GM18499 (cell line): ENCODE data around the gene PAK1IP1.
A peak's percentile ranks its signal among the peaks of the same experiment; 100 is the strongest.
"Not testable (repeated sequence)": the region's sequence is repeated elsewhere in the genome, so short reads cannot be mapped to it uniquely, and the experiment has no call there.

Experiments used
- ATAC-seq: cut with Tn5 transposase; IDR thresholded peaks from one replicate; pipeline ENCODE4 v1.9.1; 2021; ENCODE audit warnings: moderate number of reproducible peaks; ENCODE audit not compliant: insufficient read depth, unreplicated experiment

Gene PAK1IP1

GRCh38 chr6:10690651-10691445 lies 3.9 kb upstream of the PAK1IP1 start:
- no peak for ATAC-seq

GRCh38 chr6:10692965-10693538 lies 1.7 kb upstream of the PAK1IP1 start:
- no peak for ATAC-seq

- ATAC-seq, result no peak
These were observed 400 bp downstream of the PAK1IP1 start for GRCh38 chr6:10695086-10695657.

- ATAC-seq, result no peak
These were observed 1.9 kb downstream of the PAK1IP1 start for GRCh38 chr6:10696655-10697054.

GRCh38 chr6:10713962-10714361 lies 19.2 kb downstream of the PAK1IP1 start:
- no peak for ATAC-seq

GRCh38 chr6:10719296-10719963 lies 24.7 kb downstream of the PAK1IP1 start:
- no peak for ATAC-seq

- no peak for ATAC-seq
These were observed 25.1 kb downstream of the PAK1IP1 start for GRCh38 chr6:10719964-10720264.

- no peak for ATAC-seq
These were observed 25.6 kb downstream of the PAK1IP1 start for GRCh38 chr6:10720265-10720959.

GRCh38 chr6:10720960-10721849 lies 26.4 kb downstream of the PAK1IP1 start:
- ATAC-seq, result not testable (repeated sequence)

- ATAC-seq, result no peak
These were observed 27.2 kb downstream of the PAK1IP1 start for GRCh38 chr6:10721850-10722569.

GRCh38 chr6:10722570-10722819 lies 27.7 kb downstream of the PAK1IP1 start:
- no peak for ATAC-seq

GRCh38 chr6:10722820-10723566 lies 28.2 kb downstream of the PAK1IP1 start, which contains the start of gene TMEM14C:
TSS of gene TMEM14C (plus strand) at chr6:10723070. CDS start at chr6:10724614, 1,544 bp downstream.
- peak; percentile 84 for ATAC-seq

- ATAC-seq, result no peak
These were observed 28.8 kb downstream of the PAK1IP1 start for GRCh38 chr6:10723567-10723881.

- ATAC-seq, result no peak
These were observed 30.3 kb downstream of the PAK1IP1 start for GRCh38 chr6:10725044-10725443.

- ATAC-seq, result no peak
These were observed 30.9 kb downstream of the PAK1IP1 start for GRCh38 chr6:10725716-10726115.

- no peak for ATAC-seq
These were observed 35.5 kb downstream of the PAK1IP1 start for GRCh38 chr6:10730254-10730653.

GRCh38 chr6:10733151-10733715 lies 38.5 kb downstream of the PAK1IP1 start:
- no peak for ATAC-seq

- ATAC-seq, result no peak
These were observed 39.1 kb downstream of the PAK1IP1 start for GRCh38 chr6:10733863-10734262.
